ENCODE measurements around the gene POLA1.

Gene POLA1

DNA sequence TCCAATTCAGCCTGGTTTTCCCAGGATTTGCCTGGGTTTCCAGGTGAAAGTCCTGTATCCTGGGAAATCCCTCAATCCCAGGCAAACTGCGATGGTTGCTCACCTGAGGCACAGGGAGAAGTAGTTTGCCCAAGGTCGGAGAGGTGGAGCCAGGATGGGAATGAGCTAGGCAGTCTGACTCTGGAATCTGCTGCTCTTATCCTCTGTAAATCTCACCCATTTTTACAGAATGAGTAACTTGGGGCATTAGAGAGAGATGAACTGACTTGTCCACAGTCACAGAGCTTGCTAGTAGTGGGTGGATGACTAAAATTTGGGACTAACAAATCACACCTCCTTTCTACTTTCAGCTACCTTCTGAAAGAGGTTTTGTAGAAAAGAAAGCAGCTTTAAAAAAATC lies 331.9 kb downstream of the POLA1 start:
- no peak overlapping the region for H3K9ac ChIP-seq (ENCODE audit: low read depth, low read length)
- no peak overlapping the region for H3K4me3 ChIP-seq (ENCODE audit: low read depth, low read length)
- H3K4me1 ChIP-seq (ENCODE audit: control insufficient read depth, insufficient read depth, low read length): peaks cover 14% of the 10 kb centered on the region
- H3K36me3 ChIP-seq (ENCODE audit: control insufficient read depth, insufficient read depth, low read length): no peaks in the 10 kb centered on the region
- peaks cover 45% of the 10 kb centered on the region for H3K27me3 ChIP-seq (ENCODE audit: control insufficient read depth, insufficient read depth, low read length)
- H3K9me3 ChIP-seq (ENCODE audit: control insufficient read depth, insufficient read depth, low read length): no peaks in the 10 kb centered on the region

DNA sequence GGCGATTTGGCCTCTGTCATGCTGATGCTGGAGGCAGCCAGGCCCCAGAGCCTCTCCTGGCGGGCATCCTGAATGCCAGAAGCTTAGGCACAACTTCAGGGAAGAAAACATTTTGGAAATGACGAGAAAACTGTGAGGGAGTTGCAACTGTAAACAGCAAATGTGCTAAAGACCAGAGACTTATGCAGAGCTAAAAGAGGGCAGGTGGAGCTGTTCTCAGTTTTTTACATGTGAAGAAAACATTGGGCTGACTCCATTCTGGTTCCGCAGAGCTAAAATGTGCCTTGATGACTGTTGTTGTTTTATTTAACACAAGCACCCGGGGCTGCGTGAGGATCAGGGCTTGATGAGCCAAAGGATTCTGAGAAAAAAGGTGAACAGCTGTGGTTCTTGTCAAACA lies 332.9 kb downstream of the POLA1 start:
- no peak overlapping the region for H3K9ac ChIP-seq (ENCODE audit: low read depth, low read length)
- H3K36me3 ChIP-seq (ENCODE audit: control insufficient read depth, insufficient read depth, low read length): no peaks in the 10 kb centered on the region
- peaks cover 14% of the 10 kb centered on the region for H3K4me1 ChIP-seq (ENCODE audit: control insufficient read depth, insufficient read depth, low read length)
- H3K4me3 ChIP-seq (ENCODE audit: low read depth, low read length): no peak overlapping the region
- peaks cover 37% of the 10 kb centered on the region for H3K27me3 ChIP-seq (ENCODE audit: control insufficient read depth, insufficient read depth, low read length)
- no peaks in the 10 kb centered on the region for H3K9me3 ChIP-seq (ENCODE audit: control insufficient read depth, insufficient read depth, low read length)

DNA sequence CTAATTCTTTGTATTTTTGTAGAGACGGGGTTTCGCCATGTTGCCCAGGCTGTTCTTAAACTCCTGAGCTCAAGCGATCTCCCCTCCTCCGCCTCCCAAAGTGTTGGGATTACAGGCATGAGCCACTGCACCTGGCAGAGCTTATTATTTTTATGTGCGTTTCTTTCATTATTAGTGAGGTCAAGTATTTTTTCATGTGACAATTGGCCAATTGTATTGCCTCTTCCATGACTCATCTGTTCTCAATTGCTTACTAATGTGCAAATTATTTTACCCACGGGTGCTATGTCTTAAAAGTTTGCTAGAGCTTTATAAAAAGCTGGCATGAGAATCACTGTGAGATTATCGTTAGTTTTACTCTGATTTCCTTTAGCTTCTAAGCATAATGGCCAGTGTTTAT lies 335.0 kb downstream of the POLA1 start:
- no peak overlapping the region for H3K9ac ChIP-seq (ENCODE audit: low read depth, low read length)
- H3K9me3 ChIP-seq (ENCODE audit: control insufficient read depth, insufficient read depth, low read length): no peaks in the 10 kb centered on the region
- H3K27me3 ChIP-seq (ENCODE audit: control insufficient read depth, insufficient read depth, low read length): peaks cover 16% of the 10 kb centered on the region
- no peak overlapping the region for H3K4me3 ChIP-seq (ENCODE audit: low read depth, low read length)
- no peaks in the 10 kb centered on the region for H3K36me3 ChIP-seq (ENCODE audit: control insufficient read depth, insufficient read depth, low read length)
- peaks cover 14% of the 10 kb centered on the region for H3K4me1 ChIP-seq (ENCODE audit: control insufficient read depth, insufficient read depth, low read length)

DNA sequence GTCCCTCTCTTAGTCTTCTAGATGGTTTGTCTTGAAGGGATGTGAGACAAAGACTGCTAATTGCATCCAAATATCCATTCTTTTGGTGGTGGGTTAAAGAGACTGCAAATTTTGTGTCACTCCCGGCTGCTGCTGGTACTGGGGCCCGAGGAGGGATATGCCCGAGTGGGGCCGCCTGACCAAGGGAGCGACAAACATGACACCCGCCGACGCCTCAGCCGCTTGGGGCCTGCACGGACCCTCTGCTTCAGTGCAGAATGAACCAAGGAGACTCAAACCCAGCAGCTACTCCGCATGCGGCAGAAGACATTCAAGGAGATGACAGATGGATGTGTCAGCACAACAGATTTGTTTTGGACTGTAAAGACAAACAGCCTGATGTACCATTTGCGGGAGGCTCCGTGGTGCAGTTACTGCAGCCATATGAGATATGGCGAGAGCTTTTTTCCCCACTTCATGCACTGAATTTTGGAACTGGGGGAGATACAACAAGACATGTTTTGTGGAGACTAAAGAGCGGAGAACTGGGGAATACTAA lies 335.6 kb downstream of the POLA1 start:
- Histone ChIP-seq H3K9ac (ENCODE audit: low read depth, low read length) (no peak overlapping the region), H3K4me1 (ENCODE audit: control insufficient read depth, insufficient read depth, low read length) (peaks cover 11% of the 10 kb centered on the region), H3K9me3 (ENCODE audit: control insufficient read depth, insufficient read depth, low read length) (no peaks in the 10 kb centered on the region), H3K4me3 (ENCODE audit: low read depth, low read length) (no peak overlapping the region), H3K27me3 (ENCODE audit: control insufficient read depth, insufficient read depth, low read length) (peaks cover 10% of the 10 kb centered on the region), H3K36me3 (ENCODE audit: control insufficient read depth, insufficient read depth, low read length) (no peaks in the 10 kb centered on the region)

- Histone ChIP-seq H3K36me3 (ENCODE audit: control insufficient read depth, insufficient read depth, low read length) (no peaks in the 10 kb centered on the region), H3K9me3 (ENCODE audit: control insufficient read depth, insufficient read depth, low read length) (no peaks in the 10 kb centered on the region), H3K4me1 (ENCODE audit: control insufficient read depth, insufficient read depth, low read length) (no peaks in the 10 kb centered on the region), H3K4me3 (ENCODE audit: low read depth, low read length) (no peak overlapping the region), H3K27me3 (ENCODE audit: control insufficient read depth, insufficient read depth, low read length) (no peaks in the 10 kb centered on the region), H3K9ac (ENCODE audit: low read depth, low read length) (no peak overlapping the region)
Observed at GRCh38 chrX:25034889-25035288, 341.2 kb downstream of the POLA1 start.

GRCh38 chrX:25039036-25039435 lies 345.3 kb downstream of the POLA1 start:
- Histone ChIP-seq H3K27me3 (ENCODE audit: control insufficient read depth, insufficient read depth, low read length) (no peaks in the 10 kb centered on the region), H3K4me1 (ENCODE audit: control insufficient read depth, insufficient read depth, low read length) (no peaks in the 10 kb centered on the region), H3K9me3 (ENCODE audit: control insufficient read depth, insufficient read depth, low read length) (no peaks in the 10 kb centered on the region), H3K9ac (ENCODE audit: low read depth, low read length) (no peak overlapping the region), H3K36me3 (ENCODE audit: control insufficient read depth, insufficient read depth, low read length) (no peaks in the 10 kb centered on the region), H3K4me3 (ENCODE audit: low read depth, low read length) (no peak overlapping the region)

DNA sequence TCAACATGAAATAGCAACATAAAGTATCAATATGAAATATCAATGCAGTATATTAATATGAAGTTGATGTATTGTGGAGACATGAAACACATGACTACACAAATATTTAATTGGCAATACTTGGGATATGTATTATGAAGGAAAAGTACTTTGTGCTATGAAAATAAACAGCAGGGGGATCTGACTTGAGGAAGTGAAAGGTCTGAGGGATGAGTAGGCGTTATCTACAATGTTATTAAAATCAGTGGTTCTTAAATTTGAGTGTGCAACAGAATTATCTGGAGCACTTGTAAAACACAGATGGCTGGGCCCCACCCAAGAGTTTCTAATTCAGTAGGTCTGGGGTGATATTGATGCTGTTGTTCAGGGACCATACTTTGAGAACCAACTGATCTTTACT lies 349.5 kb downstream of the POLA1 start:
- Histone ChIP-seq H3K27me3 (ENCODE audit: control insufficient read depth, insufficient read depth, low read length) (no peaks in the 10 kb centered on the region), H3K4me3 (ENCODE audit: low read depth, low read length) (no peak overlapping the region), H3K36me3 (ENCODE audit: control insufficient read depth, insufficient read depth, low read length) (no peaks in the 10 kb centered on the region), H3K9ac (ENCODE audit: low read depth, low read length) (no peak overlapping the region), H3K4me1 (ENCODE audit: control insufficient read depth, insufficient read depth, low read length) (peaks cover 10% of the 10 kb centered on the region), H3K9me3 (ENCODE audit: control insufficient read depth, insufficient read depth, low read length) (no peaks in the 10 kb centered on the region)

Measured in iPS-15b (cell line).